ENCODE measurements around the gene SGCA. TPM values are rescaled to one million over a fixed set of nuclear protein-coding genes. Genes with fewer than 3 reads are reported as not detected.

SGCA gene
- polyA plus RNA-seq, 6 donors from 2014 or later, result 2.0 to 16.6 (median 3.5) TPM

DNA sequence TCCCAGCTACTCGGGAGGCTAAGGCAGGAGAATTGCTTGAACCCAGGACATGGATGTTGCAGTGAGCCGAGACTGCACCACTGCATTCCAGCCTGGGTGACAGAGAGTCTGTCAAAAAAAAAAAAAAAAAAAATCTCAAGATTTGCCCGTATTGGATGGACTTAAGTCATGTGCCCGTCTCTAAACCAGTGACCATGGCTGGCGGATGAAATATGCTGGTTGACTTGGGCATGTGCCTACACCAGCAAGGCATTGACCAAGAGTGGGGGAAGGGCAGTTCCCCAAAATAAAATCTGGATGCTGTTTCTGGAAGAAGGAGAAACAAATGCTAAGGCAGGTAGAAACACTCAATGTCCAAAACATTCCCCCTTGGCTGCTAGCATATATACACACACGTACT, 57.1 kb downstream of the SGCA start:
- peaks cover 11 to 26% of the 10 kb centered on the region in 2 donors for H3K36me3 Mint-ChIP-seq
- H3K27me3 Mint-ChIP-seq, result peaks cover 0 to 23% (median 9%) of the 10 kb centered on the region in 3 donors
- H3K4me1 Mint-ChIP-seq, result peaks cover 0 to 6% (median 0%) of the 10 kb centered on the region in 3 donors
- H3K27ac Mint-ChIP-seq, result no peak overlapping the region
- peaks cover 6 to 34% (median 25%) of the 10 kb centered on the region in 7 donors for H3K9me3 Mint-ChIP-seq
- no peak for DNase-seq
- H3K4me3 Mint-ChIP-seq, result no peak overlapping the region
- ATAC-seq (ENCODE audit: low read depth in 2 of 2), result no peak

Other genes starting within 250 kb of the SGCA start
- under 1 TPM in 3 of 6 donors, not detected in 3; 0.18 to 0.22 (median 0.21) TPM for gene DLX4, start 196.8 kb upstream of the SGCA start, polyA plus RNA-seq (ENCODE audit: low read depth in 6 of 6)
- gene DLX3, start 170.8 kb upstream of the SGCA start, polyA plus RNA-seq (ENCODE audit: low read depth in 6 of 6), result not detected
- gene ITGA3, start 109.9 kb upstream of the SGCA start, polyA plus RNA-seq (ENCODE audit: low read depth in 6 of 6), result 1 to 10 TPM in 1 of 6 donors, under 1 TPM in 4, not detected in 1; 0.29 to 1.4 (median 0.62) TPM
- 10 to 100 TPM; 33.4 to 49.6 (median 40.3) TPM for gene PDK2, start 70.7 kb upstream of the SGCA start, polyA plus RNA-seq (ENCODE audit: low read depth in 6 of 6)
- under 1 TPM in 2 of 6 donors, not detected in 4; 0.11 to 0.31 TPM for gene SAMD14, start 35.8 kb upstream of the SGCA start, polyA plus RNA-seq (ENCODE audit: low read depth in 6 of 6)
- gene PPP1R9B, start 15.3 kb upstream of the SGCA start, polyA plus RNA-seq (ENCODE audit: low read depth in 6 of 6), result 1 to 10 TPM in 5 of 6 donors, under 1 TPM in 1; 0.55 to 3.5 (median 2.3) TPM
- gene COL1A1, start 35.6 kb downstream of the SGCA start, polyA plus RNA-seq (ENCODE audit: low read depth in 6 of 6), result under 1 TPM in 2 of 6 donors, not detected in 4; 0.23 to 0.80 TPM
- gene TMEM92, start 108.5 kb downstream of the SGCA start, polyA plus RNA-seq (ENCODE audit: low read depth in 6 of 6), result not detected
- 10 to 100 TPM in 2 of 6 donors, 1 to 10 TPM in 4; 5.7 to 14.0 (median 9.5) TPM for gene XYLT2, start 180.1 kb downstream of the SGCA start, polyA plus RNA-seq (ENCODE audit: low read depth in 6 of 6)
- 10 to 100 TPM; 46.6 to 62.9 (median 50.4) TPM for gene MRPL27, start 207.2 kb downstream of the SGCA start, polyA plus RNA-seq (ENCODE audit: low read depth in 6 of 6)
- under 1 TPM in 4 of 6 donors, not detected in 2; 0.36 to 0.87 (median 0.59) TPM for gene EME1, start 207.2 kb downstream of the SGCA start, polyA plus RNA-seq (ENCODE audit: low read depth in 6 of 6)
- gene LRRC59, start 231.5 kb downstream of the SGCA start, polyA plus RNA-seq (ENCODE audit: low read depth in 6 of 6), result 10 to 100 TPM; 15.4 to 29.2 (median 20.0) TPM